Panc1 (cell line): Measurements from ENCODE around the gene GRID2IP. TPM values are rescaled to one million over a fixed set of nuclear protein-coding genes. Genes with fewer than 3 reads are reported as not detected.

Experiments
- ATAC-seq: fragments of 200-7000 bp; cut with Tn5 transposase; 2 replicates; pipeline ENCODE4 v1.9.1; 2020; ENCODE audit warnings: mild to moderate bottlenecking, moderate library complexity
- BruUV-seq: library from RNA; stranded (reverse); fragments of 400-500 nt; replicated peaks from 2 replicates; lab custom pipeline; 2021; lab: Mats Ljungman, UMichigan
- CTCF ChIA-PET: fragments of 300-600 bp; sonication (Branson Sonifier 250); formaldehyde crosslinking; loops from one replicate; lab custom pipeline; 2022; ENCODE audit warnings: antibody characterized with exemption; lab: Charles Lee
- POLR2A ChIA-PET: fragments of 300-600 bp; sonication (Branson Sonifier 250); formaldehyde crosslinking; loops from one replicate; lab custom pipeline; 2022; ENCODE audit warnings: antibody characterized with exemption; lab: Charles Lee
- DNase-seq: peaks from one replicate; pipeline ENCODE4 v3.0.0-alpha.2; 2010; ENCODE audit warnings: low read depth, low spot score
- H3K27ac ChIP-seq: 2 replicates; pipeline ENCODE4 v1.5.1; 2011; ENCODE audit warnings: mild to moderate bottlenecking, low read length, inconsistent platforms
- H3K27me3 ChIP-seq: fragments of 200-500 bp; sonication (Bioruptor generic); 2 replicates; pipeline ENCODE4 v1.6.0; 2014; ENCODE audit warnings: low read length, inconsistent platforms; ENCODE audit not compliant: control insufficient read depth, insufficient read depth
- H3K36me3 ChIP-seq: fragments of 200-500 bp; sonication (Bioruptor generic); 2 replicates; pipeline ENCODE4 v1.5.1; 2014; ENCODE audit warnings: inconsistent platforms, mild to moderate bottlenecking, low read length, moderate library complexity; ENCODE audit not compliant: control insufficient read depth, insufficient read depth
- H3K4me1 ChIP-seq: 2 replicates; pipeline ENCODE4 v1.5.1; 2011; ENCODE audit warnings: inconsistent platforms, mild to moderate bottlenecking, low read length, moderate library complexity; ENCODE audit not compliant: control insufficient read depth, insufficient read depth
- H3K4me3 ChIP-seq, 2 experiments: 2 replicates each; pipeline ENCODE4 v1.5.1; 2011 to 2012; ENCODE audit warnings: low read depth in 2 of 2, low read length in 2 of 2, mild to moderate bottlenecking in 2 of 2, inconsistent platforms in 1 of 2, moderate library complexity in 1 of 2
- H3K9me3 ChIP-seq: fragments of 200-500 bp; sonication (Bioruptor generic); 2 replicates; pipeline ENCODE4 v1.5.1; 2014; ENCODE audit warnings: low read depth, mild to moderate bottlenecking, inconsistent platforms, low read length, moderate library complexity; ENCODE audit not compliant: control insufficient read depth, insufficient read depth
- POLR2AphosphoS5 ChIP-seq: IDR thresholded peaks from 2 replicates; pipeline ENCODE4 v1.6.1; 2012; ENCODE audit warnings: mild to moderate bottlenecking, low read depth, low read length, moderate library complexity
- SIN3A ChIP-seq: IDR thresholded peaks from 2 replicates; pipeline ENCODE4 v1.6.1; 2012; ENCODE audit warnings: low read depth, mild to moderate bottlenecking, low read length, moderate library complexity, borderline replicate concordance; ENCODE audit not compliant: insufficient read depth
- TCF7L2 ChIP-seq: IDR thresholded peaks from 2 replicates; pipeline ENCODE4 v1.6.1; 2011; ENCODE audit warnings: mild to moderate bottlenecking, low read depth, low read length, inconsistent platforms
- in situ Hi-C: cut with HindIII; loops from 2 replicates; pipeline ENCODE4 v1.10.0; 2016; ENCODE audit warnings: low sequenced_read_pairs, low pct_unique_long_range_greater_than_20kb
- intact Hi-C: fragments of 100-400 bp; cut with micrococcal nuclease; formaldehyde crosslinking; loops from one replicate; pipeline ENCODE4 v1.10.0; 2022; ENCODE audit not compliant: unreplicated experiment
- total RNA-seq: library from RNA; stranded (reverse); gene quantifications from one replicate; pipeline ENCODE4 v1.2.1, GENCODE V29; 2021; ENCODE audit not compliant: unreplicated experiment
- TF ChIP-seq, protein P1 (sequence below): fragments of 450-650 bp; IDR thresholded peaks from 2 replicates; pipeline ENCODE4 v1.5.1; 2017; ENCODE audit warnings: mild to moderate bottlenecking
- TF ChIP-seq, protein P2 (sequence below), 2 experiments: IDR thresholded peaks; 2 replicates each; pipeline ENCODE4 v1.6.1; 2011 to 2012; ENCODE audit warnings: low read depth in 2 of 2, control low read depth in 1 of 2, low read length in 1 of 2, mild to moderate bottlenecking in 1 of 2, moderate library complexity in 1 of 2; ENCODE audit not compliant: insufficient read depth in 1 of 2

GRID2IP gene
- total RNA-seq, 1 experiment from 2014 or later = 0.13 TPM

DNA sequence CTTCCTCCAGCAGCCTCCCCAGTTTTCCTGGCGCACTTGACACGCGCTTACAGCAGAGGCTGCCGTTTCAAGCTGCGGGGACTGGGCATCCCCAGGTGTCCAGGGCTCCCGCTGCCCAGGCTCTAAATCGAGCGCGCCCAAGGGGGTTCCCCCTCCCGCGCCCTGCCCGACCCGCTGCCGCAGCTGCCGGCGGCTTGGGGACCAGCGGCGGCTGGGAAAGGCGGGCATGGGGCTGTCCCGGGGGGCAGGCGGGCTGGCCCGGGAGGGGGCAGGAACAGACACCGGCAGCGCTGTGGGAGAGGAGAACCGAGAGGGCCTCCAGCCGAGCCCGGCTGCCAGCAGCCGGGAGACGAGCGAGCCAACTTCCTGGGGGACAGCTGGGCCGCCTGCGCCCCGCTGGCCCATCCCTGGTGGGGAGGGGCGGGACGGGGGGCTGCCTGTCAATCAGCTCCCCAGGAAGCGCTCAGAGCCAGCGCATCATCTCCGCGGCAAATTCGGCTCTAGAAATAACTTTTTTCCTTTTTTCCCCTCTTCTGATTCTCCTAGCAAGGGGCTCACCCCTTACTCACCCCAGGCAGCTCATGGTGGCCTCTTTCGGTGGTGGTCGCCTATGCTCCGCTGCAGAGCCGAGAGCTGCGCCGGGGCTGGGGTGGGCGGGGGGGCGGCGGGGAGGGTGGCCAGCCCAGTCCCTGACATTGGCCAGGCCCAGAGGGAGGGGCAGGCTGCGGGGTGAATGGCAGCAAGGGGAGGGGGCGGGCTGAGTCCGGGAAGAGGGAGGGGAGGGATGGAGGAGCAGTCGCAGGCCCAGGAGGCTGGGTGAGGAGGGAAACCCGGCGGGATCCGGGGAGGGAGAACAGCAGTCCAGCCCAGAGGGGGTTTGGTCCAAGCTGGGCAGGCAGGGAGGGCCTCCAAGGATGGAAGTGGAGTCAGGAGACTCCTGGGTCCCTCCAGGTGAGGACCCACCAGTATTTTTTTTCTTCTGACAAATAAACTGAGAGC, 14.7 kb downstream of the GRID2IP start:
- Histone ChIP-seq H3K27me3 (no peaks in the 10 kb centered on the region), H3K4me3 (peak overlapping the region; percentile 16 to 29; a peak in 3 of 4 replicates), H3K4me1 (0 out of 2 replicates have a peak, but pooled peaks cover under 1% of the 10 kb centered on the region), H3K36me3 (no peaks in the 10 kb centered on the region), H3K27ac (no peak overlapping the region), H3K9me3 (no peaks in the 10 kb centered on the region)
- ChIA-PET CTCF (interaction anchor here (0.6 kb wide), 1 partner anchor 888 kb away, joined by 3 read pairs; no protein-coding TSS in a partner anchor), POLR2A (no interaction called here)
- TF ChIP-seq, protein P1, sequence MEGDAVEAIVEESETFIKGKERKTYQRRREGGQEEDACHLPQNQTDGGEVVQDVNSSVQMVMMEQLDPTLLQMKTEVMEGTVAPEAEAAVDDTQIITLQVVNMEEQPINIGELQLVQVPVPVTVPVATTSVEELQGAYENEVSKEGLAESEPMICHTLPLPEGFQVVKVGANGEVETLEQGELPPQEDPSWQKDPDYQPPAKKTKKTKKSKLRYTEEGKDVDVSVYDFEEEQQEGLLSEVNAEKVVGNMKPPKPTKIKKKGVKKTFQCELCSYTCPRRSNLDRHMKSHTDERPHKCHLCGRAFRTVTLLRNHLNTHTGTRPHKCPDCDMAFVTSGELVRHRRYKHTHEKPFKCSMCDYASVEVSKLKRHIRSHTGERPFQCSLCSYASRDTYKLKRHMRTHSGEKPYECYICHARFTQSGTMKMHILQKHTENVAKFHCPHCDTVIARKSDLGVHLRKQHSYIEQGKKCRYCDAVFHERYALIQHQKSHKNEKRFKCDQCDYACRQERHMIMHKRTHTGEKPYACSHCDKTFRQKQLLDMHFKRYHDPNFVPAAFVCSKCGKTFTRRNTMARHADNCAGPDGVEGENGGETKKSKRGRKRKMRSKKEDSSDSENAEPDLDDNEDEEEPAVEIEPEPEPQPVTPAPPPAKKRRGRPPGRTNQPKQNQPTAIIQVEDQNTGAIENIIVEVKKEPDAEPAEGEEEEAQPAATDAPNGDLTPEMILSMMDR = no peak
- no peak for TF ChIP-seq SIN3A
- TF ChIP-seq, protein P2, sequence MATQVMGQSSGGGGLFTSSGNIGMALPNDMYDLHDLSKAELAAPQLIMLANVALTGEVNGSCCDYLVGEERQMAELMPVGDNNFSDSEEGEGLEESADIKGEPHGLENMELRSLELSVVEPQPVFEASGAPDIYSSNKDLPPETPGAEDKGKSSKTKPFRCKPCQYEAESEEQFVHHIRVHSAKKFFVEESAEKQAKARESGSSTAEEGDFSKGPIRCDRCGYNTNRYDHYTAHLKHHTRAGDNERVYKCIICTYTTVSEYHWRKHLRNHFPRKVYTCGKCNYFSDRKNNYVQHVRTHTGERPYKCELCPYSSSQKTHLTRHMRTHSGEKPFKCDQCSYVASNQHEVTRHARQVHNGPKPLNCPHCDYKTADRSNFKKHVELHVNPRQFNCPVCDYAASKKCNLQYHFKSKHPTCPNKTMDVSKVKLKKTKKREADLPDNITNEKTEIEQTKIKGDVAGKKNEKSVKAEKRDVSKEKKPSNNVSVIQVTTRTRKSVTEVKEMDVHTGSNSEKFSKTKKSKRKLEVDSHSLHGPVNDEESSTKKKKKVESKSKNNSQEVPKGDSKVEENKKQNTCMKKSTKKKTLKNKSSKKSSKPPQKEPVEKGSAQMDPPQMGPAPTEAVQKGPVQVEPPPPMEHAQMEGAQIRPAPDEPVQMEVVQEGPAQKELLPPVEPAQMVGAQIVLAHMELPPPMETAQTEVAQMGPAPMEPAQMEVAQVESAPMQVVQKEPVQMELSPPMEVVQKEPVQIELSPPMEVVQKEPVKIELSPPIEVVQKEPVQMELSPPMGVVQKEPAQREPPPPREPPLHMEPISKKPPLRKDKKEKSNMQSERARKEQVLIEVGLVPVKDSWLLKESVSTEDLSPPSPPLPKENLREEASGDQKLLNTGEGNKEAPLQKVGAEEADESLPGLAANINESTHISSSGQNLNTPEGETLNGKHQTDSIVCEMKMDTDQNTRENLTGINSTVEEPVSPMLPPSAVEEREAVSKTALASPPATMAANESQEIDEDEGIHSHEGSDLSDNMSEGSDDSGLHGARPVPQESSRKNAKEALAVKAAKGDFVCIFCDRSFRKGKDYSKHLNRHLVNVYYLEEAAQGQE (IDR thresholded peaks at IDR 0.05; ENCODE audit: insufficient read depth in 1 of 2, low read depth in 2 of 2, low read length in 1 of 2) = no peak
- no peak for TF ChIP-seq TCF7L2
- no peak for TF ChIP-seq POLR2AphosphoS5
- intact Hi-C loops (no loop called here), in situ Hi-C loops (no loop called here)
- DNase-seq (no peak), ATAC-seq (peak; percentile 28; the same call in 1 of the 2 replicates)
- no TSS peak for BruUV-seq

DNA sequence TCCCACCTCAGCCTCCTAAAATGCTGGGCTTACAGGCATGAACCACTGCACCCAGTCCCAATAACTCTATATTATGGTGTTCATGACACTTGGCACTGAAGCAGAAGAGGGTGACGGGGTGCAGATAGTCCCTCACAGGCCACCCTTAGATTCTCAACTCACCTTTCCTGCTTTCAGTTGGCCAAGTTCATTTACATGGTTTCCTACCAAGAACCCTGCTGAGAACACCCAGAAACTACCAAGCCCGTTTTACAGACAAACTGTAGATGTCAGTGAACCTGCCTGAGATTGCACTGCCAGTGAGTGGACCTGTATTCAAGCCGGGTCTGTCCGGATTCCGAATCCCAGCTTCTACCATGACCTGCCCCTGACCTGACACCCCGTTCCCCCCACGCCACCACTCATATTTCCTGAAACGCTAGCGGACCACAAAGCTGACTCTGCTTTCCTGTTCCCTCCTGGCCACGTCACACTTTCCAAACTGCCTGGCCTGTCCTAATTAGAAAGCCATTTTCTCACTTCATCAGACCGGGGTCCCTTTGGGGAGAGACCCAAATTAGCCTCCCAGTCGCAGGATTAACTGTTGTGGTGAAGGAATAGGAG, 17.3 kb downstream of the GRID2IP start:
- peaks cover 2% of the 10 kb centered on the region; the same call in 1 of the 2 replicates for H3K27me3 ChIP-seq
- no peak overlapping the region for H3K4me3 ChIP-seq
- no peak overlapping the region for H3K27ac ChIP-seq
- no TSS peak for BruUV-seq
- CTCF ChIA-PET = no interaction called here
- in situ Hi-C loops = no loop called here
- peaks cover 4% of the 10 kb centered on the region; the same call in 1 of the 2 replicates for H3K4me1 ChIP-seq
- no peaks in the 10 kb centered on the region for H3K36me3 ChIP-seq
- intact Hi-C loops = no loop called here
- H3K9me3 ChIP-seq = no peaks in the 10 kb centered on the region
- no peak for DNase-seq
- POLR2A ChIA-PET = no interaction called here
- no peak for ATAC-seq
- TF ChIP-seq, protein P2 (IDR thresholded peaks at IDR 0.05; ENCODE audit: insufficient read depth in 1 of 2, low read depth in 2 of 2, low read length in 1 of 2) = no peak
- TF ChIP-seq, protein P1 = no peak
- TF ChIP-seq POLR2AphosphoS5 = no peak
- no peak for TF ChIP-seq SIN3A
- no peak for TF ChIP-seq TCF7L2
